ENCODE results near the gene HAPSTR1. TPM values are rescaled to one million over a fixed set of nuclear protein-coding genes. Genes with fewer than 3 reads are reported as not detected.

Gene HAPSTR1
- total RNA-seq, 1 experiment from 2014 or later: 88.9 TPM

- intact Hi-C loops (cut with micrococcal nuclease): loop anchor here (5.0 kb wide), 1 partner anchor 33 kb away; the partner anchor contains the start of gene HAPSTR1
- peaks cover 48% of the 10 kb centered on the region for H3K36me3 Mint-ChIP-seq (ENCODE audit: insufficient read depth, unreplicated experiment)
- no peak overlapping the region for H3K4me3 Mint-ChIP-seq (ENCODE audit: unreplicated experiment)
- ChIA-PET POLR2A (interaction anchor here (1.0 to 1.2 kb wide), 2 partner anchors 11 to 14 kb away, joined by 3 read pairs; no protein-coding TSS in a partner anchor), CTCF (interaction anchor here (1.1 kb wide), 1 partner anchor 11 kb away, joined by 3 read pairs; no protein-coding TSS in a partner anchor)
- H3K9me3 Mint-ChIP-seq (ENCODE audit: unreplicated experiment): no peaks in the 10 kb centered on the region
- H3K27ac Mint-ChIP-seq (ENCODE audit: low read depth, unreplicated experiment): no peak overlapping the region
- no TSS peak for BruUV-seq (replicated peaks)
- TF ChIP-seq CTCF (IDR thresholded peaks at IDR 0.05; ENCODE audit: unreplicated experiment): no peak
- peaks cover 12% of the 10 kb centered on the region for H3K4me1 Mint-ChIP-seq (ENCODE audit: insufficient read depth, unreplicated experiment)
- DNase-seq (ENCODE audit: unreplicated experiment): no peak
- no peaks in the 10 kb centered on the region for H3K27me3 Mint-ChIP-seq (ENCODE audit: insufficient read depth, unreplicated experiment)
Measured at GRCh38 chr16:9124908-9125584, 33.6 kb downstream of the HAPSTR1 start.

- TF ChIP-seq CTCF (IDR thresholded peaks at IDR 0.05; ENCODE audit: unreplicated experiment): no peak
- H3K4me3 Mint-ChIP-seq (ENCODE audit: unreplicated experiment): no peak overlapping the region
- intact Hi-C loops (cut with micrococcal nuclease): loop anchor here (5.0 kb wide), 1 partner anchor 34 kb away; the partner anchor contains the start of gene HAPSTR1
- H3K27me3 Mint-ChIP-seq (ENCODE audit: insufficient read depth, unreplicated experiment): no peaks in the 10 kb centered on the region
- ChIA-PET POLR2A (interaction anchor here (0.6 to 3.0 kb wide), 4 partner anchors 12 to 1182 kb away, joined by 3 to 14 read pairs (median 3); no protein-coding TSS in a partner anchor), CTCF (interaction anchor here (0.8 to 1.1 kb wide), 2 partner anchors 10 to 13 kb away, joined by 3 to 6 read pairs; no protein-coding TSS in a partner anchor)
- no peak for DNase-seq (ENCODE audit: unreplicated experiment)
- no peak overlapping the region for H3K27ac Mint-ChIP-seq (ENCODE audit: low read depth, unreplicated experiment)
- peaks cover 12% of the 10 kb centered on the region for H3K4me1 Mint-ChIP-seq (ENCODE audit: insufficient read depth, unreplicated experiment)
- no TSS peak for BruUV-seq (replicated peaks)
- H3K9me3 Mint-ChIP-seq (ENCODE audit: unreplicated experiment): no peaks in the 10 kb centered on the region
- H3K36me3 Mint-ChIP-seq (ENCODE audit: insufficient read depth, unreplicated experiment): peaks cover 40% of the 10 kb centered on the region
Measured at GRCh38 chr16:9125658-9126505, 34.4 kb downstream of the HAPSTR1 start.

GRCh38 chr16:9126609-9127008 lies 35.2 kb downstream of the HAPSTR1 start:
- Mint-ChIP-seq H3K4me1 (ENCODE audit: insufficient read depth, unreplicated experiment) (peaks cover 12% of the 10 kb centered on the region), H3K9me3 (ENCODE audit: unreplicated experiment) (no peaks in the 10 kb centered on the region), H3K27me3 (ENCODE audit: insufficient read depth, unreplicated experiment) (no peaks in the 10 kb centered on the region), H3K27ac (ENCODE audit: low read depth, unreplicated experiment) (no peak overlapping the region), H3K36me3 (ENCODE audit: insufficient read depth, unreplicated experiment) (peaks cover 35% of the 10 kb centered on the region), H3K4me3 (ENCODE audit: unreplicated experiment) (no peak overlapping the region)
- no TSS peak for BruUV-seq (replicated peaks)
- ChIA-PET CTCF (interaction anchor here (0.6 to 0.8 kb wide), 3 partner anchors 12 to 324 kb away, joined by 3 to 6 read pairs (median 3); no protein-coding TSS in a partner anchor), POLR2A (interaction anchor here (0.6 to 3.0 kb wide), 2 partner anchors 11 to 1181 kb away, joined by 3 to 14 read pairs; no protein-coding TSS in a partner anchor)
- DNase-seq (ENCODE audit: unreplicated experiment): no peak
- intact Hi-C loops (cut with micrococcal nuclease): loop anchor here (5.0 kb wide), 1 partner anchor 34 kb away; the partner anchor contains the start of gene HAPSTR1
- TF ChIP-seq CTCF (IDR thresholded peaks at IDR 0.05; ENCODE audit: unreplicated experiment): no peak
